Glomerular visceral epithelial cell (primary cell): ENCODE results near the gene LILRA1.
"Not testable (repeated sequence)": the region's sequence is repeated elsewhere in the genome, so short reads cannot be mapped to it uniquely, and the experiment has no call there.

Experiments
- DNase-seq: peaks from one replicate; pipeline ENCODE4 v3.0.0-alpha.2; 2016; ENCODE audit errors: extremely low spot score

The LILRA1 gene

DNA sequence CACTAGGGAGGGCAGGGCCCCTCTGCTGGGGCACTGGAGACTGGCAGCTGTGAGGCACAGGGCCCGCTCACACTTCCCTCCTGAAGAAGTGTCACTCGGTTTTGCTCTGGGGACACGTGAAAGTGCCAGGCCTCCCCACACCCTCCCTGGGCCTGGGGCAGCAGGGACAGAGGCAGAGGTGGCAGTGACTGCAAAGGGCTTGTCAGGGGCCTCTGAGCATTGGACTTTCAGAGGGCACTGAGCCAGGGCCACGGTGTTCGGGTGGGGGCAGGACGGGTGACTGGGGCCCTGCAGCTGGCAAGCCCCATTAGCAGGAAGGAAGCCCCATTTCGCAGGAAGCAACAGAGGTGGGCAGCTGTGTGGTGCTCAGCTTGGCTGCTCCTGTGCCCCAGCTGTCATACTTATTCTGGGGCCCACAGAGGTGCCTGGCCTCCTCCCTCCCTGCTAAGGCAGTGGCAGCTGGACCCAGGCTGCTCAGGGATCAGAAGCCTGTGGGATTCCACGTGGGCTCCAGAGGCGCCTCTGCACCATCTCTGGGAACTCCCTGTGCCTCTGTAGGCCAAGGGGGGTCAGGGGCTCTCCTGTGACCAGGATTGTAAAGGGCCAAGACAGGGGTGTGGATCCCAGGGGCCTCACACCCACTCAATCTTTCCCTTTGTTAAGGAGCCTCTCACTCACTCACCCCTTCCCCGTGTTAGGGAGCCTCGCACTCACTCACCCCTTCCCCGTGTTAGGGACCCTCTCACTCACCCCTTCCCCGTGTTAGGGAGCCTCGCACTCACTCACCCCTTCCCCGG lies 31.7 kb downstream of the LILRA1 start:
- DNase-seq = not testable (repeated sequence)

- no peak for DNase-seq
Observed at GRCh38 chr19:54626757-54627156, 33.3 kb downstream of the LILRA1 start.

DNA sequence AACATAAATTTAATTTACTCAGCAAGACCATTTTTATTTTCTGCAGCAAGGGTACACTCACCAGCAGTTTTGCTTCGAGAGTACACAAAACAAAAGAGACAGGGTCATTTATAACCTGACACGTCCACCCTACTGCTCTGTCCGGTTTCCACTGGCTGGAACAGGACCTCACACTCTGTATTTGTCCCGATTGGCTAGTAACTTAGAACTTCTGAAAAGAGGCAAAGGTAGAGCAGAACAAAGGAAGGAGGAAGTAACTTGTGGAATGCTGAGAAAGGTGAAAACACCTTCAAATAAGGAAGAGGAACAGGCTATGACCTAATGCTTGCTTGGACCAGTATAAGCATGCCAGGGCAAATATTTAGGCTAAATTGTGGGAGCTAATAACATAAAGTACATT lies 34.5 kb downstream of the LILRA1 start:
- not testable (repeated sequence) for DNase-seq

DNA sequence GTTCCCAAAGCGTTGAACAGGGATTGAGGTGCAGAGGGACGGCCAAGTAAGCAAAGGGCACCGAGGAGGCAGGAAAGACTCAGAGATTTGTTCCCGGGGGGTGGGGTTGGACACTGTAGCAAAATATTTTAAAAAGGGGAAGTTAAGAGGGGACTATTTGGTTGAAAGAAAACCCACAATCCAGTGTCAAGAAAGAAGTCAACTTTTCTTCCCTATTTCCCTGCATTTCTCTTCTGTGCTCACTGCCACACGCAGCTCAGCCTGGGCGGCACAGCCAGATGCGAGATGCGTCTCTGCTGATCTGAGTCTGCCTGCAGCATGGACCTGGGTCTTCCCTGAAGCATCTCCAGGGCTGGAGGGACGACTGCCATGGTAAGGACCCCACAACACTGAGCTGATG lies 36.8 kb downstream of the LILRA1 start, which contains the start of gene LILRB1:
TSS of gene LILRB1 (plus strand) at position 223 of the 400 bp plus-strand sequence. CDS start 590 bp downstream, outside the sequence.
- not testable (repeated sequence) for DNase-seq

- no peak for DNase-seq
Observed at GRCh38 chr19:54630782-54631181, 37.4 kb downstream of the LILRA1 start.

DNA sequence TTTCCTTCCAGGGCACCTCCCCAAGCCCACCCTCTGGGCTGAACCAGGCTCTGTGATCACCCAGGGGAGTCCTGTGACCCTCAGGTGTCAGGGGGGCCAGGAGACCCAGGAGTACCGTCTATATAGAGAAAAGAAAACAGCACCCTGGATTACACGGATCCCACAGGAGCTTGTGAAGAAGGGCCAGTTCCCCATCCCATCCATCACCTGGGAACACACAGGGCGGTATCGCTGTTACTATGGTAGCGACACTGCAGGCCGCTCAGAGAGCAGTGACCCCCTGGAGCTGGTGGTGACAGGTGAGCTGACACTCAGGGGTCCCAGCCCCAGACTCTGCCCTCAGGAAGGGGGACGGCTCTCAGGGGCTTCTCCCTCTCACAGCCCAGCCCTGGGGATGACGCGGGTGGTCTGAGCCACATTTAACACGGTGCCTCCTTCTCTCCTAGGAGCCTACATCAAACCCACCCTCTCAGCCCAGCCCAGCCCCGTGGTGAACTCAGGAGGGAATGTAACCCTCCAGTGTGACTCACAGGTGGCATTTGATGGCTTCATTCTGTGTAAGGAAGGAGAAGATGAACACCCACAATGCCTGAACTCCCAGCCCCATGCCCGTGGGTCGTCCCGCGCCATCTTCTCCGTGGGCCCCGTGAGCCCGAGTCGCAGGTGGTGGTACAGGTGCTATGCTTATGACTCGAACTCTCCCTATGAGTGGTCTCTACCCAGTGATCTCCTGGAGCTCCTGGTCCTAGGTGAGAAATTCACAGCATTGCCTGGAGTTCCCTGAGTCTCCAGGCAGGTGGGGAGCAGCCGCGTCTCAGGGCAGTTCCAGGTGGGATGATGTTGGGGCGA lies 38.3 kb downstream of the LILRA1 start:
- not testable (repeated sequence) for DNase-seq

GRCh38 chr19:54632517-54632916 lies 39.1 kb downstream of the LILRA1 start:
- DNase-seq = not testable (repeated sequence)

DNA sequence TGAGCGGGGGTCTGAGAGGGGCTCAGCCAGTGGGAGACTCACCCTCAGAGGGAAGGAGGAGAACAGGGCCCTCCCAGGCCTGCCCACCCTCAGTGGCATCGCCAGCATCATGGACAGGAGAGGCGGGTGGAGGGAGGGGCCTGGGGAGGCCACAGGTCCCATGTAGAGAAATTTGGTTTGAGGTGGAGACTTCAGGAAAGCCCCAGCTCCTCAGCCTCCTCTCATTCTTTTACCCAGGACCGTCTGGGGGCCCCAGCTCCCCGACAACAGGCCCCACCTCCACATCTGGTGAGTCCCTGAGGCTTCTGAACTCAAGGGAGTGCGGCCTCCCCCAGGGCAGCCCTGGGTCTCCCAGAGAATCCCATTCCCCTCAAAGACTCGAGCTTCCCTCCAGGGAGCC lies 40.0 kb downstream of the LILRA1 start:
- DNase-seq = no peak

GRCh38 chr19:54636081-54636480 lies 42.6 kb downstream of the LILRA1 start:
- not testable (repeated sequence) for DNase-seq

DNA sequence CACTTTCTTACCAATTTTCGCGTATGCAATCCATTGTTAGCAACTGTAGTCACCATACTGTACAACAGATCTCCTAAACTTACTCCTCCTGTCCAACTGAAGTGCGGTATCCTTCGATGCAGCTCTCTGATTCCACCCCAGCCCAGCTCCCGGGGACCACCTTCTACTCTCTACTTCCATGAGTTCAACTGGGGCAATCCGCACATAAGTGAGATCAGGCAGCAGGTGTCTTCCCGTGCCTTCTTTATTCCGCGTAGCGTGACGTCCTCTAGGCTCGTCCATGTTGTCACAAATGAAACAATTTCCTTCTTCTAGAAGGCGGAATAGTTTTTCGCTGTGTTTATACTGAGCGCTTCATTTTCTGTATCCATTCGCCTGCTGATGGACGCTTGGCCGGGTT lies 45.3 kb downstream of the LILRA1 start:
- no peak for DNase-seq

- not testable (repeated sequence) for DNase-seq
Observed at GRCh38 chr19:54642953-54643352, 49.5 kb downstream of the LILRA1 start.

GRCh38 chr19:54643583-54643982 lies 50.2 kb downstream of the LILRA1 start:
- DNase-seq = not testable (repeated sequence)

DNA sequence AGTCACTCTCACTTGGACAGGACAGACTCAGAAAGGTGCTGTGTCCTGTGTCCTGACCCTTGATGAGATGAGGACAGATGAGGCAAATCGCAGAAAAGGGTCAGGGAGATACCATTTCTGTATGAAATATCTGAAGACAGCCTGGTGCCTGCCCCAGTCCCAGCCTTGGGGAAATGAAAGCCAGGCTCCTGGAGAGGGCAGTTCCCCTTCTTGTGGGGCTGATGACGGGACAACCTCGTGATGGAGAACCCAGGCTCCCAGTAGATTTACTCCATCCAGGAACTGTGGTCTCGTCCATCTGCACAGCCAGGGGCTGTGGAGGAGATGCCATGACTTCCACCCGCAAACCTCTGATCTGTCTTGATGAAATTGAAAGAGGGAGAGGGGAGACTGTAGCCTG lies 50.6 kb downstream of the LILRA1 start:
- no peak for DNase-seq

- no peak for DNase-seq
Observed at GRCh38 chr19:54646331-54646841, 53.0 kb downstream of the LILRA1 start.

DNA sequence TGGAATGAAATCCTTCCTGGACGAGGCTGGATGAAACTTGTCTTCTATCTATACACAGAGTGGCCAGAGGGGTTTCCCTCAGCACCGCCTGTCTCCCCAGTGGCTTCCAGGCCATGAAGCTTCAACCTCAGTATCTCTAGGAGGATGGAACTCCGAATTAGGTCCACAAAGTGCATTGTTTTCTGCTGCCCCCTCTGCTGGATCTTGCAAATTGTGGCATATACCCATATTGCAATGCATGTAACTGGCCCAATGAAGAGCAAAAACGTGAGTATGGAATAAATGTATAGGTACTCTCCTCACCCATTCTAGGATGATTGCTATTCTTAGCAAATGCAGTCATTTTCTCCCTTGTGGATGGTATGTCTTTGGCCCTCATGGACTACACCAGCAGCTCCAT lies 54.7 kb downstream of the LILRA1 start:
- DNase-seq = no peak

GRCh38 chr19:54650108-54650655 lies 56.8 kb downstream of the LILRA1 start:
- DNase-seq = no peak
